HG02938 (cell line): Measurements from ENCODE around the gene SKIC2.
"Not testable (repeated sequence)": the region's sequence is repeated elsewhere in the genome, so short reads cannot be mapped to it uniquely, and the experiment has no call there.

ENCODE experiments used
- ATAC-seq: cut with Tn5 transposase; IDR thresholded peaks from one replicate; pipeline ENCODE4 v1.9.1; 2021; ENCODE audit warnings: mild to moderate bottlenecking, moderate library complexity; ENCODE audit not compliant: unreplicated experiment

The SKIC2 gene

DNA sequence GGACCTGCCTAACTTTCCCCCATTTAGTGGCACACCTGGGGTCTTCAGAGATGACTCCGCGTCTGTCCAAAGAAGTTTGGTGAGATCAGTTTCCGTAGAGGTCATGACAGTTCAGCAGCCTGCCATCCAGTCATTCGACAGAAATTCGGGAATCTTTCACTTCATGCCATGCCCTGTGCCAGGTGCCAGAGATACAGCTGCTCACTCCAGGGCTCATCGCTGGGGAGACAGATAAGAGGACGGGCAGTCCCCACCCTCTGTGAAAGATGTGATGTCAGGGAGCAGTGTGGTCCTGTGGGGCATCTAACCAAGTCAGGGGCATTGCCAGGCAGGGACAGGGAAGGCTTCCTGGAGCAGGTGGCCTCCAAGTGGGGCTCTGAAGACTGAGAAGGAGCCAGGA, 44.3 kb downstream of the SKIC2 start:
- not testable (repeated sequence) for ATAC-seq

DNA sequence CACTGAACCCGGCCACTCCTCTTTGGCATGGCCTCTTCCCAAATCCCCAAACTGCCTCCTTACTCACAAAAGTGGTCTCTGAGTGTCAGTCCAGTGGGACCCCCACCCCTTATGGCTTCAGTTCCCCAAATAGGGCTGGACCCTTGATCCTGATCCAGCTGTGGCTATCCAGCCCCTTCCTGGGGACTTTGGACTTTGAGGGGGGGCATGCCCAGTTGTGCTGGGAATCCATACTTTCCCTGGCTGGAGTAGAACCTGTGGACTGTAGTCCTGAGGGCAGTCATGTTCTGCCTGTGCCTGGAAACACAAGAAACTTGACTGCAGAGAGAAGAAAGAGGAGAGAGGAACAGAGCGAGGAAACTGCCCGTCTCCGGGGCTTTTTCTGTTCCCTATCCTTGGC, 45.4 kb downstream of the SKIC2 start:
- not testable (repeated sequence) for ATAC-seq

DNA sequence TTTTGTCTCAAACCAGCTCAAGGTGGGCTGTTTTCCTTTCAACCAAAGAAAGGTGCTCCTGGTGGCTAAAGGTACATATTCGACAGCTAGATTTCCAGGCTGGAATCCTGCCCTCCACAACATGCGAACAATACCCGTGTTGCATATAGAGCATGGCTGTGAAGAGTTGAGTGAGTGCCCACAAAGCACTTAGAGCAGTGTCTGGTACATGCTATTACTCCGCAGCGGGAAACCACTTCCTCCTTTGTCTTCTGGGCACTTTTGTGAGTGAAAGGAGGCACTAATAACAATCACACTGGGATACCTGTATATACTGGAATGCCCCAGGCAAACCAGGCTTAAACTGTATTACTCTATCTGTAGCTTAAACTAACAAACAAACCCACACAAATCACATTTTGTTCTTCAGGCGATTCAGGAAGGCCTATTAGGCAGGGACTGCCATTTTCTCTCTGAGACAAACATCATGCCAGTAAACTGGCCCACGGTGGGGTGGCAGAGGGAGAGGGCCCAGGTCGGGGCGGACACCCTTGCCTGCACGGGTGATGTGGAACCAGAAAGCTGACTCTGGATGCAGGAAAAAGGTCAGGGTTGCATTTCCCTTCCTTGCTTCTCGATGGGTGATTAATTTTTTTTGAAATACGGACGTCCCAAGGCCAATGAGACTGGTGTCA, 46.0 kb downstream of the SKIC2 start:
- not testable (repeated sequence) for ATAC-seq

DNA sequence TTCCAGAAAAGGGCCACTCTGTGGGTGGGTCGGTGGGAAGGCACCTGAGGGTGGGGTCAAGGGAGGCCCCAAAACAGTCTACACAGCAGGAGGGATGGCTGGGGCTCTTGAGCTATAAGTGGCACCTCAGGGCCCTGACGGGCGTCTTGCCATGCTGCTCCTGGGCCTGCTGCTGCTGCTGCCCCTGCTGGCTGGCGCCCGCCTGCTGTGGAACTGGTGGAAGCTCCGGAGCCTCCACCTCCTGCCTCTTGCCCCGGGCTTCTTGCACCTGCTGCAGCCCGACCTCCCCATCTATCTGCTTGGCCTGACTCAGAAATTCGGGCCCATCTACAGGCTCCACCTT, 46.5 kb downstream of the SKIC2 start:
- not testable (repeated sequence) for ATAC-seq

DNA sequence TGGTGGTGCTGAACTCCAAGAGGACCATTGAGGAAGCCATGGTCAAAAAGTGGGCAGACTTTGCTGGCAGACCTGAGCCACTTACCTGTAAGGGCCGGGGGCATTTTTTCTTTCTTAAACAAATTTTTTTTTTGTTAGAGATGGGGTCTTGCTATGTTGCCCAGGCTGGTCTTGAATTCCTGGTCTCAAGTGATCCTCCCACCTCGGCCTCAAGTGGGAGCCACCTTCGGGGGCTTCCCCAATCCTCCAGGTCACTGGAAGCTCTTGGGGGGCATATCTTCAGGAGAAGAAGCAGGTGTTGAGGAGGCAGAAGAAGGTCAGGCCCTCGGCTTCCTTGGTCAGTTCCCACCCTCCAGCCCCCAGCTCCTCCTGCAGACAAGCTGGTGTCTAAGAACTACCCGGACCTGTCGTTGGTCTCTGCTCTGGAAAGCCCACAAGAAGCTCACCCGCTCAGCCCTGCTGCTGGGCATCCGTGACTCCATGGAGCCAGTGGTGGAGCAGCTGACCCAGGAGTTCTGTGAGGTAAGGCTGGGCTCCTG, 47.1 kb downstream of the SKIC2 start:
- ATAC-seq: not testable (repeated sequence)

DNA sequence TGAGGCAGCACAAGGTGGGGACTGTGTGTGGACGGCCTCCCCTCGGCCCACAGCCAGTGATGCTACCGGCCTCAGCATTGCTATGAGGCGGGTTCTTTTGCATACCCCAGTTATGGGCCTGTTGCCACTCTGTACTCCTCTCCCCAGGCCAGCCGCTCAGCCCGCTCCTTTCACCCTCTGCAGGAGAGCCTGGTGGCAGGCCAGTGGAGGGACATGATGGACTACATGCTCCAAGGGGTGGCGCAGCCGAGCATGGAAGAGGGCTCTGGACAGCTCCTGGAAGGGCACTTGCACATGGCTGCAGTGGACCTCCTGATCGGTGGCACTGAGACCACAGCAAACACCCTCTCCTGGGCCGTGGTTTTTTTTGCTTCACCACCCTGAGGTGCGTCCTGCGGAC, 48.1 kb downstream of the SKIC2 start:
- not testable (repeated sequence) for ATAC-seq

DNA sequence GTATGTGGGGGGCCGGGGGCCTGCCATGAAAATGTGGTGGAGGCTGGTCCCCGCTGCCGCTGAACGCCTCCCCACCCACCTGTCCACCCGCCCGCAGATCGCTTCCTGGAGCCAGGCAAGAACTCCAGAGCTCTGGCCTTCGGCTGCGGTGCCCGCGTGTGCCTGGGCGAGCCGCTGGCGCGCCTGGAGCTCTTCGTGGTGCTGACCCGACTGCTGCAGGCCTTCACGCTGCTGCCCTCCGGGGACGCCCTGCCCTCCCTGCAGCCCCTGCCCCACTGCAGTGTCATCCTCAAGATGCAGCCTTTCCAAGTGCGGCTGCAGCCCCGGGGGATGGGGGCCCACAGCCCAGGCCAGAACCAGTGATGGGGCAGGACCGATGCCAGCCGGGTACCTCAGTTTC, 49.1 kb downstream of the SKIC2 start:
- ATAC-seq: not testable (repeated sequence)

DNA sequence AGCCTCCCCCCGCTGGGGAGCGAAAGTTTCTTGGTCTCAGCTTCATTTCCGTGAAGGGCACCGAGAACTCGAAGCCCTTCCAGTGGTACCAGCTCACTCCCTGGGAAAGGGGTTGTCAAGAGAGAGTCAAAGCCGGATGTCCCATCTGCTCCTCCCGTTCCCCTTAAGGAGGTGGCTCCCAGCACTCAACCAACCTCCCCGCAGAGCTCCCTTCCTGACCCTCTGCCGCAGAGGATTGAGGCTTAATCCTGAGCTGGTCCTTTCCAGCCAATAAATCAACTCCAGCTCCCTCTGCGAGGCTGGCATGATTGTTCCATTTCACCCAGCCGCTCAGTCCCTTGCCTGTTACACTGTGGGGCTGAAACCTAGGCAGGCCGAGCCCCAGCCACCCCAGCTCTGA, 49.6 kb downstream of the SKIC2 start:
- ATAC-seq: not testable (repeated sequence)

DNA sequence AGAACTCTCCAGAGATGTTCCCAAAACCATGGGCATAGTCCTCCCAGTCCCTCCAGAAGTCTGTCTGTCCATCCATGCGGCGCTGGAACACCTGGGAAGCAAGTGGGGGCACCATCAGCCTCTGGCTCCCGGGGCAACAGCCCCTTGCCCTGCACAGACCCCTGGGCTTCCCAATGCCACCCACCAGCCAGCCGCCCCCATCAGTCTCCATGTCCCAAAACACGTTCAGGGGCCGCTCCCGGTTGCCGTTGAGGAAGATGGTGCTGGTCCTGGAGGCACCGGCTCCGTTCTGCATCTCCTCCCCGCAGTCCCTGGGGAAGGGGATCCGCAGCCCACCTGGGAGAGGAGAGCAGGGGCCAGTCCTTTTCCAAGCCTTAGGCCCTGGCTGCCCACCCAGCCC, 50.6 kb downstream of the SKIC2 start:
- ATAC-seq: not testable (repeated sequence)

DNA sequence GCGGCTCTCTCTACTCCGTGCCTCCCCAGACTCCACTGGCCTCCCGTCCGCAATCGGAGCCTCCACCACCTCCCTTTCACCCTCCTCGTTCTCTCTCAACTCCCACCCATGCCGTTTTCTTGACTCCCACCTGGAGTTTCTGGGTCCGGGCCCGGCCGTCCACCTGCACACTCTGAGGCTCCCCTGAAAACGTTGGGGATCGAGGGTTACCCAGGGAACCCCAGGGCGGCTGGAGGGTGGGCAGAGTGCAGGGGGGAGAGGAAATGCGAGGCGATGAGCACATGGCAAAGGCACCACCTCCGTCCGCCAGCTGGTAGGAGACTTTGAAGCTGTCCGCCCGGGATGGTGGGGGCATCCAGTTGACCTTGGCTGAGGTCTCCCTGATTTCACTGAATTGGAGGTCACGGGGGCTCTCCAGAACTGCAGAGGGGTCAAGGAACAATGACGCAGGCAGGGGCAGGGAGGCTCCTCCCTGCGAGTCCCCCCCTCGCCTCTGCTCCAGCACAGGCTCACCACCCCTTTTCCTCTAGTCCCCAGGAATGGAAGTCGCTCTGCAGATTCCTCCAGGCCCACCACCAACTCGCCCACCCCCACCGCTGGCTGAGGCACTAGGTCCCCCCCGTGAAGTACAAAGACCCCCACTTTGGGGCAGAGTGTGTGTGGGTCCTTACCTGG, 52.0 kb downstream of the SKIC2 start:
- ATAC-seq: not testable (repeated sequence)

DNA sequence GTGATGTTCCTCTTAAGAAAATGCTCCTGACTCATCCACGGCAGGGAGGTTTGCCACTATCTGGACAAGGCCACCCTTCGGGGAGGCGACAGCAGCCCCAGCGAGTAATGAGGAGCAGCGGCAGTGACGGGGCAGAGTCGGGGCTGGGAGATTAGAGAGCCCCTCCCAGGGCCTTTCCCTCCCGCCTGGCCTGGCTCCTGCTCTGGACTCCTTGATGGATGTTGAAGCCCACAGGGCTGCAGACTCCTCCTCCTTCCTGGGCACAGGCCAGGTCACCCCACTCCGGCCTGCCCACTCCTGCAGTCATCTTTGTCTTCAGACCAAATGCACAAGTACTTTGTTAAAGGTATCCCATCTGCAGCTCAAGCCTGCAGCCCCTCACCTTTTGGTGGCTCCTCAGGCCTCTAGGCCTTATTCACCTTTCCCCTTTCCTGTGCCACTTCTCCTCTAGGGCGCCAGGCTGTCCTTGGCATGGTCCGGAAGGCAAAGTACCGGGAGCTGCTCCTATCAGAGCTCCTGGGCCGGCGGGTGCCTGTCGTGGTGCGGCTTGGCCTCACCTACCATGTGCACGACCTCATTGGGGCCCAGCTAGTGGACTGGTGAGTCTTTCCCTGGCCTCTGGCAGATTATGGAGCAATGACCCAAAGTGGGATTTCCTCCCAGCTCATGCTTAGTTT, 54.1 kb downstream of the SKIC2 start:
- not testable (repeated sequence) for ATAC-seq

DNA sequence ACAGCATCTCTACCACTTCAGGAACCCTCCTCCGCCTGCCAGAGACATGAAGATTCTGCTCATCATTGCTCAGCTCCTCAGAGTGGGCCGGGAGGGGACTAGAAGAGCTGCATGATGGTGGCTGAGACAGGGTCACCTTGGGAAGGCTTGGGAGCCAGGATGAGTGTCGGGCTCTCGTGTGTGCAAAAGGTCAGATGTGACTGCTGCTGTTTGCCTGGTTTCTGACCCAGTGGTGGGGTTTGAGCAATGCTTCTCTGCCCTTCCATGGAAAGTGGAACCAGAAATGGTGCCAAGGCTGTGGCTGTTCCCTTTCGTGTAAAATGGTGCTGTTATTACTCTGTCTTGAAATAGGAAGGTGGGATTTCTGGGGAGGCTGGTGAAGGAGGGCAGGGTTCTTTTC, 54.8 kb downstream of the SKIC2 start:
- ATAC-seq: not testable (repeated sequence)

DNA sequence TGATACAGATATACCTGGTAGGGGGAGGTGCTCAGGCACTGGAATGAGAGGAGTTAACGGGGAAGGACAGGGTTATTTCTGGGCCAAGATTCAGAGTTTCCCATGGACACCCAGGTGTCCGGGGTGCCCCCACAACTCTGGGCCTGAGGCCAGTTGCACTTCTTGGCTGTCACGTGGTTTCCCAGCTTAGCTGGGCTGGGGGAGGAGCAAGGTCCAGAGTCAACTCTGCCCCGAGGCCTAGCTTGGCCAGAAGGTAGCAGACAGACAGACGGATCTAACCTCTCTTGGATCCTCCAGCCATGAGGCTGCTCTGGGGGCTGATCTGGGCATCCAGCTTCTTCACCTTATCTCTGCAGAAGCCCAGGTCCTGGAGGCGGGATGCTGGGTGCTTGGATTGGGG, 55.6 kb downstream of the SKIC2 start, which contains the start of gene C4B:
C4B (plus strand) TSS at position 249 of the 400 bp plus-strand sequence; CDS start at position 300, 51 bp downstream.
- ATAC-seq: not testable (repeated sequence)
